ENCODE measurements around the gene ATG4D.
"Not testable (repeated sequence)": the region's sequence is repeated elsewhere in the genome, so short reads cannot be mapped to it uniquely, and the experiment has no call there.

Gene ATG4D

DNA sequence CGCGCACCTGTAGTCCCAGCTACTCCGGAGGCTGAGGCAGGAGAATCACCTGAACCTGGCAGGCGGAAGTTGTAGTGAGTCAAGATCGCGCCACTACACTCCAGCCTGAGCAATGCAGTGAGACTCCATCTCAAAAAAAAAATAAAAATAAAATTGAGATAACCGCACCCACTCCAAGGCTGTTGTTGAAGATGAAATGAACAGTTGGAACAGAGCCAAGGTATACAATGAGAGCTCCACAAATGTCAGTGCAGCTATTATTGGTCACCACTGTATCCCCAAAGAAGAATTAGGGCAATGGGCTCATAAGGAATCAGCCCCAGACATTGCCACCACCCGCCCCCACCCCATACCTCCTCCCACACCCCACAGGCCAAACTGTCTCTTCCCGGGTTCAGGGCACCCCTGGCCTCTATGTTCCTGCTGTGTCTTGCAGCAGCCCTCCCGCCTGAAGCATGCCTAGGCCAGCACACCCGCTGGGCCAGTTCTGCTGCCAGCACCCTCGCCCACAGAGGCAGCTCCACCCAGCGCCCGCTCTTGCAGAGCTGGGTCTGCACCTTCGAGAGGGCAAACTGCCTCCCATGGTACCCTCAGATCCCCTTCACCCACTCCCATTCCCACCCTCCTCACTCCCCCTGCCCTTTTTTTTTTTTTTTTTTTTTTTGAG lies 22.9 kb upstream of the ATG4D start:
- no peak for FAIRE-seq

DNA sequence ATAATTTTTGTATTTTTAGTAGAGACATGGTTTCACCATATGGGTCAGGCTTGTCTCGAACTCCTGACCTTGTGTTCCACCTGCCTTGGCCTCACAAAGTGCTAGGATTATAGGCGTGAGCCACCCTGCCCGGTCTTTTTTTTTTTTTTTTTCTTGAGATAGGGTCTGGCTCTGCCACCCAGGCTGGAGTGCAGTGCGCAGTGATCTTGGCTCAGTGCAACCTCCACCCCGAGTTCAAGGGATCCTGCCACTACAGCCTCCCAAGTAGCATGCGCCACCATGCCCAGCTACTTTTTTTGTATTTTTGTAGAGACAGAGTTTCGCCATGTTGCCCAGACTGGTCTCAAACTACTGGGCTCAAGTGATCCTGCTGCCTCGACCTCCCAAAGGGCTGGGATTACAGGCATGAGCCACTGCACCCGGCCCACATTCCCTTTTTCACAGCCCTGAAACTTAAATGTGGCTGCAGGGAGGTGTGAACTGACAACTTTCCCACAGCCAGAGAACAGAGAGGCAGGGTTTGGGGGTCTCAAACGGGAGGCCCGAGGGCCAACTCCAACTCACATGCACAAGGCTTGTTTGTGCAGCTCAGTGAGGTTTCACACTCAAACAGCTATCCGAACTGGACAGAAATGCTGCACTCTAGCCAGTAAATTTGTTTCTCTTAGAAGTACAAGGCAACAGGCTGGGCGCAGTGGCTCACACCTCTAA lies 22.1 kb upstream of the ATG4D start:
- no peak for FAIRE-seq

DNA sequence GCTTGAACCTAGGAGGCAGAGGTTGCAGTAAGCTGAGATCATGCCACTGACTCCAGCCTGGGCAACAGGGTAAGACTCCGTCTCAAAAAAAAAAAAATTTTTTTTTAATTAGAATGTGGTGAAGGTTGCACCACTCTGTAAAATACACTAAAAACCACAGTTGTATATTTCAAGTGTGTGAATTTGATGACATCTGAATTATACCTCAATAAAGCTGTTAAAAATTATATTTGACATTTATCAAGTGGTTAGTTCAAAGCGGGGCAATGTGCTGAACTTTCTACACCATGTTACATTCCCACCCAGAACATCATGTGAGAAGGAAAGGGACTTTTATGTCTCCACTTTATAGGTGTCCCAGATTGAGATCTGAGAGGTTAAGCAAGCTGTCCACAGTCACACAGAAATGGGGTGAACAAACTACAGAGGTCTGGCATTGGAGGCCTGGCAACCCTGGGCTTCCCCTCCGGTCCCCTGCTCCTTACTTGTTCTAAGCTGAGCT lies 20.5 kb upstream of the ATG4D start:
- no peak for FAIRE-seq

DNA sequence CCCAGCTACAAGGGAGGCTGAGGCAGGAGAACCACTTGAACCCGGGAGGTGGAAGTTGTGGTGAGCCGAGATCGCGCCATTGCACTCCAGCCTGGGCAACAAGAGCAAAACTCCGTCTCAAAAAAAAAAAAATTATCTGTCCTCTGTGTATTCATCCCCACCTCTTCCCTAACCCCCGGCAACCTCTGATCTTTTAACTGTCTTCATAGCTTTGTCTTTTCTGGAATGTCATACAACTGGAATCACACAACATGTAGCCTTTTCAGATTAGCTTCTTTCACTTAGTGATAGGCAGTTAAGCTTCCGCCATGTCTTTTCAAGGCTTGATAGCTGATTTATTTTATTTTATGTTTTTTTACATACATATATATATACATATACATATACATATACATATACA lies 18.1 kb upstream of the ATG4D start:
- no peak for FAIRE-seq

DNA sequence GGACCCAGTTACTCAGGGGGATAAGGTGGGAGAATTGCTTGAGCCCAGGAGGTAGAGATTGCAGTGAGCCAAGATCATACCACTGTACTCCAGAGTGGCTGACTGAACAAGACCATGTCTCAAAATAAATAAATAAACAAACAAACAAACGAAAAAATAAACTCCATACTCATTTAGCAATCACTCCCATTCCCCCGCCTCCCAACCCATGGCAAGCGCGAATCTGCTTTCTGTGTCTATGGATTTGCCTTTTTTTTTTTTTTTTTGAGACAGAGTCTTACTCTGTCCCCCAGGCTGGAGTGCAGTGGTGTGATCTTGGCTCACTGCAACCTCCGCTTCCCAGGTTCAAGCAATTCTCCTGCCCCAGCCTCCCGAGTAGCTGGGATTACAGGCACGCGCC lies 16.8 kb upstream of the ATG4D start:
- FAIRE-seq, result not testable (repeated sequence)

DNA sequence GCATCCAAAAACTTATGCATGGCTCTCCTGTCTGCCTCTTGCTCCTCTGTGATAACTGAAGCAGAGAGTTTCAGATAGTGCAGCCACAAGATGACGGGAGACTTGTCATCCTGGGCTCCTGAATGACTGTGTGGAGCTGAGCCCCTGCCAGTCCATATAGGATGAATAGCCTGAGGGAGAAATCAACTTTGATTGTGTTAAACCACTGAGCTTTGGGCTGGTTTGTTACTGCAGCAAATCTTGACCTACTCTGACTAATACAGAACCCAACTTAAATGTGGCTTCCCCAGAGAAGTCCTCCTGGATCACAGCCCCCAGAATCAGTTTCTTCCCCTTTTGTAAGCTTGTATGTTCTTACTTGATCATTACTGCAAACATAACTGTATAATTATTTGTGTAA lies 11.2 kb upstream of the ATG4D start:
- FAIRE-seq, result no peak

DNA sequence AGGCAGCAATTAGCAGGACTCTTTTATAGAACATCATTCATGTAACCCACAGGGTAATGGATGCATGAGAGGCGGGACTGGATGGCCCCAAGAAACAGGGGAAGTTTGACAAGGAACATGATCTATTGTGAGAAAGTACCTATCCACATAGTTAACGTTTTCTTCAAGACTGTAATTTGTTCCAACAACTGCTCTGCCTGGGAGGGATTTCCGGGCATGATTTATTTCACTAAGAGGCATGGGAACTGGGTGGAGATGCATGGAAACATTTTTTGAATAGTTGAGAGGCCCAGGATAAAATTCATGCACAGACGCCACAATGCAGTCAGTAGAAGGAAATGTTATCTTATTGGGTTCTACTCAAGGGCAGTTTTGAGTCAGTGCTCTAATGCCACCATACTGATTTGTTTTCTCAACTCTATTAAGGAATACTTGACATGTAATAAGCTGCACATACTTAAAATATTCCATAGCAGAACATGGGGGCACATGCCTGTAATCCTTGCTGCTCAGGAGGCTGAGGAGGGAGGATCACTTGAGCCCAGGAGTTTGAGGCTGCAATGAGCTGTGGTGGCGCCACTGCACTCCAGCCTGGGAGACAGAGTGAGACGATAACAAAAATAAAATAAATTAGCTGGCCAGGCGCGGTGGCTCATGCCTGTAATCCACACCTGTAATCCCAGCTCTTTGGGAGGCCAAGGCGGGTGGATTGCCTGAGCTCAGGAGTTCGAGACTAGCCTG lies 9.9 kb upstream of the ATG4D start:
- FAIRE-seq, result no peak

DNA sequence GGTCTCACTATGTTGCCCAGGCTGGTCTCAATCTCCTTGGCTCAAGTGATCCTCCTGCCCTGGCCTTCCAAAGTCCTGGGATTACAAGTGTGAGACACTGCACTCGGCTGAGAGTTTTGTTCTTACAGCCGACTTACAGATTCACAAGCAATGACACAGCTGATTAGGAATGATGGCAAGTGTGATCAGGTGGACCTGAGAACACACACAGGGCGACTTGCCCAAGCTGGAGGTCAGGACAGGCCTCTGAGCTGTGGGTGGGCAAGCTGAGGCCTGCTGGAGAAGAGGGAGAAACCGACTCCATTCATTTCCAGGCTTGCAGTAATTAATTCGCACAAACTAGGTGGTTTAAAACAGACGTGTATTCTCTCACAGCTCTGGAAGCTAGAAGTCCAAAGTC lies 8.1 kb upstream of the ATG4D start:
- FAIRE-seq, result no peak

DNA sequence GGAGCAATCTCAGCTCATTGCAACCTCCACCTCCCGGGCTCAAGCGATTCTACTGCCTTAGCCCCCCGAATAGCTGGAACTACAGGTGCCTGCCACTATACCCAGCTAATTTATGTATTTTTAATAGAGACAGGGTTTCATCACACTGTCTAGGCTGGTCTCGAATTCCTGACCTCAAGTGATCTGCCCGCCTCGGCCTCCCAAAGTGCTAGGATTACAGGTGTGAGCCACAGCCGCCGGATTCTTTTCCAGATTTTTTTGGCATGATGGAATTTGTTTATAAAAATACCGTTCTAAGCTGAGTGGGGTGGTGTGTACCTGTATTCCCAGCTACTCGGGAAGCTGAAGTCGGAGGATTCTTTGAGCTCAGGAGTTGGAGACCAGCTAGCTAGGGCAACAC lies 6.0 kb upstream of the ATG4D start:
- FAIRE-seq, result no peak

DNA sequence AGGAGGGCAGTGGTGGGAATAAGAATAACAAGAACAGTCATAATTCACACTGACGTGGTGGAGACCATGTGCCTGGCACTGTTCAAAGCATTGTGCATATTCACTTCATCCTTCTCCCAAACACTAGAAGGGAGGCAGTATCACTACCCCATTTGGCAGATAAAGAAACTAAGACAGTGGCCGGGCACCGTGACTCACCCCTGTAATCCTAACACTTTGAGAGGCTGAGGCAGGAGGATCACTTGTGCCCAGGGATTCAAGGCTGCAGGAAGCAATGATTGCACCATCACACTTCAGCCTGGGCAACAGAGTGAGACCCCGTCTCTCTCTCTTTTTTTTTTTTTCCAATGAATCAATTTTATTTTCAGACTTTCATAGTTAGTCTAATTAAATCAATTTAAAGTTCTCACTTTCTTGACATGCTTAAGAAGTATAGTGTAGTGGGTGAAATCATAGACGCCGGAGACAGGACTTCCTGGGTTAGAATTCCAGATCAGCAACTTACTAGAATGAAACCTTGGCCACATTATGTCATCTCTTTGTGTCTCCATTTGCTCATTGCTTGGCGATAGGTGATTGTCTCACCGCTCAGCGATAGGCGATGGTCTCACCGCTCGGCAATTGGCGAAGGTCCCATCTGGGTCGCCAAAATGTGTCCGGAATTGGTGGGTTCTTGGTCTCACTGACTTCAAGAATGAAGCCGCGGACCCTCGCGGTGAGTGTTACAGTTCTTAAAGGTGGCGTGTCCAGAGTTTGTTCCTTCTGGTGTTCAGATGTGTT lies 5.3 kb upstream of the ATG4D start:
- FAIRE-seq, result no peak

DNA sequence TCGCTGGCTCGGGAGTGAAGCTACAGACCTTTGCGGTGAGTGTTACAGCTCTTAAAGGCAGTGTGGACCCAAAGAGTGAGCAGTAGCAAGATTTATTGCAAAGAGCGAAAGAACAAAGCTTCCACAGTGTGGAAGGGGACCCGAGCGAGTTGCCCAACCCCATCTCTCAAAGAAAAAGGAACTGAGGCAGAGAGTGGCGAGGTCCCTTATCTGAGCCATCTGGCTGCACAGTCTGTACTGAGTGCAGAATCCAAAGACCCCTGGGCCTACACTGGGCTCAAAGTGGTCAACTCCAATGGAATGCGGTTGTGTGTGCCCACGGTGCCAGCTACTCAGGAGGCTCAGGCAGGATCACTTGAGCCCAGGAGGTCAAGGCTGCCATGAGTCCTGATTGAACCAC lies 4.7 kb upstream of the ATG4D start:
- FAIRE-seq, result not testable (repeated sequence)

DNA sequence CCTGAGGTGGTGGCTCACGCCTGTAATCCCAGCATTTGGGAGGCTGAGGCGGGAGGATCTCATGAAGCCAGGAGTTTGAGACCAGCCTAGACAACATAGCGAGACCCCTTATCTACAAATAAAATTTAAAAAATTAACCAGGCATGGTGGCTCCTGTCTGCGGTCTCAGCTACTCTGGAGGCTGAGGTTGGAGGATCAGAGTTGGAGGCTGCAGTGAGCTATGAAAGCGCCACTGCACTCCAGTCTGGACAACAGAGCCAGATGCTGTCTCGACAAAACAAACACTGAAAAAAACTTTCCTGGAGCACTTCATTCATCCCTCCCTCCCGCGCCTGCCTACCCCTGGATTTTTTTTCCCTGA lies 665 bp upstream of the ATG4D start:
- FAIRE-seq, result no peak

DNA sequence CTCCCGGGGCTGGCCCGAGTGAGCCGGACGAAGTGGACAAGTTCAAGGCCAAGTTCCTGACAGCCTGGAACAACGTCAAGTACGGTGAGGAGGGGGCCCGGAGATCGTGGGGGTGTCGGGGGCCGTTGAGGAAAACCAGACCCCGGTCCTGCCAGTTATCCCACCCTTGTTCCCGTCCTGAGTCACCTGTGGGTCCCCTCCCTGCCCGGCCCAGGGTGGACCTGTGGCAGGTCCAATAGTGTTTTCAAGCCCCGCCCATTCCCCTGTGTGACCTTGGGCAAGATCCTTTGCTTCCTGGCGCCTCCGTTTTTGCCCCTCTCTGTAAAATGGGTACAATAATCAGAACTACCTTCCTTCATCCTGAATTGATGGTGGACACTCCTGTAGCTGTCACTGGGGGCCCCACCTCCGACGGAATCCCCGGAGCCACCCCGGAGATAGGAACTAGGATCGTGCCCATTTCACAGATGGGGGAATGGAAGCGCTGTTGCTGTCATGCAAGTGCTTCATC lies 593 bp downstream of the ATG4D start:
- no peak for FAIRE-seq

DNA sequence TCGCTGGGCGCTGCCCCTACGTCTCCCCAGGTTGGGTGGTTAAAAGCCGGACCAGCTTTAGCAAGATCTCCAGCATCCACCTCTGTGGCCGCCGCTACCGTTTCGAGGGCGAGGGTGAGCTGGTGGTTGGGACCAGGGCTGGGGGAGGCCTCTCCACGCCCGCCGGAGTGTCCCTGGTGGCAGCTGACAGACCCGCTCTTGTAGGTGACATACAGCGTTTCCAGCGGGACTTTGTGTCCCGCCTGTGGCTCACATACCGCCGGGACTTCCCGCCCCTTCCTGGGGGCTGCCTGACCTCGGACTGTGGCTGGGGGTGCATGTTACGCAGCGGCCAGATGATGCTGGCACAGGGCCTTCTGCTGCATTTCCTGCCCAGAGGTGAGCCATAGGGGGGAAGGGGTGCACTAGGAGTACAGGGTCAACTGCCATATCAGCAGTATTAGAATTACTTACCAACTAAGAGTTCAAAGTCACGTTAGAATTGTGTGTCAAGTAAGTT lies 1.1 kb downstream of the ATG4D start:
- no peak for FAIRE-seq

DNA sequence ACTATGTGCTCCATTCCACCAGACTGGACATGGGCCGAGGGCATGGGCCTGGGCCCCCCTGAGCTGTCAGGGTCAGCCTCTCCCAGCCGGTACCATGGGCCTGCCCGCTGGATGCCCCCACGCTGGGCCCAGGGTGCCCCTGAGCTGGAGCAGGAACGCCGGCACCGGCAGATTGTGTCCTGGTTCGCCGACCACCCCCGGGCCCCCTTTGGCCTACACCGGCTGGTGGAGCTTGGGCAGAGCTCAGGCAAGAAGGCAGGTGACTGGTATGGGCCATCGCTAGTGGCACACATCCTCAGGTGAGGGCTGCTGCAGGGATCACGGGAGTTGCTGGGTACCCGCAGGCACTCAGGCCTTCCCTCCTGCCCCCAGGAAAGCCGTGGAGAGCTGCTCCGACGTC lies 3.1 kb downstream of the ATG4D start:
- FAIRE-seq, result no peak

DNA sequence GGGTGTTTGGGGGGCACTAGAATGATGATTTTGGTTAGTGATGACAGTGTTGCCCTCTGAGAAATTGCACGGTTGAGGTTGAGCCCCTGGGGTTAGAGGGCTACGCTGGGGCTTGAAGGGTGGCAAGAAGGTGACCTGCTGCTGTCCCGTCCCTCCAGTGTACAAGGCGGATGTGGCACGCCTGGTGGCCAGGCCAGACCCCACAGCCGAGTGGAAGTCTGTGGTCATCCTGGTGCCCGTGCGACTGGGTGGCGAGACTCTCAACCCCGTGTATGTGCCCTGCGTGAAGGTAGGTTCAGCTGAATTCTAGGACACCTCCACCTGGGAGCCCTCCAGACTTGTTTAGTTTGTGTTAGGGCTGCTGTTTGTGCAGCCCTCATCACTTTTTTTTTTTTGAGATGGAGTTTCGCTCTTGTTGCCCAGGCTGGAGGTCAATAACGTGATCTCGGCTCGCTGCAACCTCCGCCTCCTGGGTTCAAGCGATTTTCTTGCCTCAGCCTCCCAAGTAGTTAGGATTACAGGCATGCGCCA lies 5.1 kb downstream of the ATG4D start:
- no peak for FAIRE-seq

DNA sequence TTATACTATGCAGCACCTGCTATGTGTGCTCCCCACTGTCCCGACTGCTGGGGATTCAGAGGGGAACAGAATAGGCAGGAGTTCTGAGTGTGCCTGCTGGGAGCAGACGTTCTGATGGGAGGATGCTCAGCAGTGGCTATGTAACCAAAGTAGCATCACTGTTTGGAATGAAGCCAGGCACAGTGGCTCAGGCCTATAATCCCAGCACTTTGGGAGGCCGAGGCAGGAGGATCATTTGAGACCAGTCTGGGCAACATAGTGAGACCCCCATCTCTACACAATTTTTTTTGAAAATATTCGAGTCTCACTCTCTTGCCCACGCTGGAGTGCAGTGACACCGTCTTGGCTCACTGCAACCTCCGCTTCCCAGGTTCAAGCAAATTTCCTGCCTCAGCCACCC lies 6.0 kb downstream of the ATG4D start:
- no peak for FAIRE-seq

DNA sequence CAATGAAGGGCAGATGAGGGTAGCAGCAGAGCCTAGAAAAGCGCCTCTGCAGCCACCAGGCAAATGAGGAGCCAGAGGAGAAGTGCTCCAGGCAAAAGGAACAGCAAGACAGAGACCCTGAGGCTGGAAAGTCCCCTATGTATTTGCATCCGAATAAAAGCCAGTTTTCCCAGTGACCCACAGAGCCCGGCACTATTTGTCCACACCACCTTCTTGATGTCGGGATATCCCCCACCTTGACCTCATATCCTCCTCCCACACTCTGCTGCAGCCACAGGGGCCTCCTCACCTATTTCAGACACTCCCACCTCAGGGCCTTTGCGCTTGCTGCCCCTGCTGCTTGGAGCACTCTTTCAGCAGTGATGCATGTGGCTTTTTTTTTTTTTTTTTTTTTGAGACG lies 6.6 kb downstream of the ATG4D start:
- FAIRE-seq, result no peak

DNA sequence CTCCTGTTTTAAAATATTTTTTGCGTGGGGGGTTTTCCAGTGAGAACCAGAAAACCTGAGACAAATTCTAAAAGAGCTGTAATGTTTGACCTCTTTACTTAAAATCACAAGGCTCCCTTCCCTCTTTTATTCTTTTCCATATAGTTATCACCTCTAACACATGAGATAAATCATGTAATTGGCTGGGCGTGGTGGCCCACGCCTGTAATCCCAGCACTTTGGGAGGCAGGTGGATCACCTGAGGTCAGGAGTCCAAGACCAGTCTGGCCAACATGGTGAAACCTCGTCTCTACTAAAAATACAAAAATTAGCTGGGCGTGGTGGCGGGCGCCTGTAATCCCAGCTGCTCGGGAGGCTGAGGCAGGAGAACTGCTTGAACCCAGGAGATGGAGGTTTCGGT lies 7.3 kb downstream of the ATG4D start:
- not testable (repeated sequence) for FAIRE-seq

DNA sequence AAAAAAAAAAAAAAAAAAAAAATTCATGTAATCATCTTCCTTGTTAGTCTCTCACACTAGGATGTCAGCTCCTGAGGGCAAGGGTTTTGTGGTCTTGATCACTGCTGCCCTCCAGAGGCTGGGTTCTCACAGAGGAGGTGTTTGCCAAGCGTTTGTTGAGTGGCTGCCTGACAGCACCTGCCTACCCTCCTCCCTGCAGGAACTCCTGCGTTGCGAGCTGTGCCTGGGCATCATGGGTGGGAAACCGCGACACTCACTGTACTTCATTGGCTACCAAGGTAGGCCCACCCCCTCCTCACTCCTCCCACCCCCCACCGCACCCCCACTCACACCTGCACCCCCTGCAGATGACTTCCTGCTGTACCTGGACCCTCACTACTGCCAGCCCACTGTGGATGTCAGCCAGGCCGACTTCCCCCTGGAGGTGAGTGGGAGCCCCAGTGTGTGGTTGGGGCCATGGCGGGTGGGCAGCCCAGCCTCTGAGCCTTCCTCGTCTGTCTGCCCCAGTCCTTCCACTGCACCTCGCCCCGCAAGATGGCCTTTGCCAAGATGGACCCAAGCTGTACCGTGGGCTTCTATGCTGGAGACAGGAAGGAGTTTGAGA lies 8.1 kb downstream of the ATG4D start:
- no peak for FAIRE-seq

DNA sequence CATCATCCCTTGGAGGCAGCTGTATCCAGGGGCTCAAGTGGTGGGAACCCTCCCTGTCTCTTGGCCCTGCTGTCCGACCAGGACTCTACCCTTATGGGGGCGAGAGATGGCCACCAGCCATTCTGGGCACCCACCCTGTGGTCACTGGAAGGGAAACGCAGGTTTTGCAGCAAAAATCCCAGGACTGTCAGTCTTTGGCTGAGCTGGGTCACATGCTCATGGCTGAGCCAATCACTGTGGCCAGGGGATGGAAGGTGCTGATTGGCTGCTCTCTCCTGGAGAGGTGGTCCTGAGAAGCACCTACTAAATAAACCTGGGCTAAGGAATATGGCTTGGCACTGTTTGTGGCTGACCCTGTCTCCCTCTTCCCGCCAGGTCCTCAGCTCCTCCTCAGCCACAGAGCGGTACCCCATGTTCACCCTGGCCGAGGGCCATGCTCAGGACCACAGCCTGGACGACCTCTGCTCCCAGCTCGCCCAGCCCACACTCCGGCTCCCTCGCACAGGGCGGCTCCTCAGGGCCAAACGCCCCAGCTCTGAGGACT lies 8.9 kb downstream of the ATG4D start:
- FAIRE-seq, result no peak
